AG08396 (cell line): ENCODE data around the gene MYO6.

Source experiments
- DNase-seq: peaks from one replicate; pipeline ENCODE4 v3.0.0; 2012; ENCODE audit warnings: low spot score, mixed read lengths

Gene MYO6

GRCh38 chr6:75947935-75948334 lies 198.9 kb downstream of the MYO6 start:
- no peak for DNase-seq

- no peak for DNase-seq
These were observed 203.1 kb downstream of the MYO6 start for GRCh38 chr6:75952128-75952527.

GRCh38 chr6:75963569-75963968 lies 214.5 kb downstream of the MYO6 start:
- DNase-seq = no peak

- no peak for DNase-seq
These were observed 219.1 kb downstream of the MYO6 start for GRCh38 chr6:75968143-75968542.
